GM19025 (cell line): ENCODE results near the gene HAUS6.
A peak's percentile ranks its signal among the peaks of the same experiment; 100 is the strongest.
"Not testable (repeated sequence)": the region's sequence is repeated elsewhere in the genome, so short reads cannot be mapped to it uniquely, and the experiment has no call there.

Experiments
- ATAC-seq: cut with Tn5 transposase; IDR thresholded peaks from one replicate; pipeline ENCODE4 v1.9.1; 2021; ENCODE audit warnings: mild to moderate bottlenecking, low read depth, moderate library complexity; ENCODE audit not compliant: unreplicated experiment

Gene HAUS6

GRCh38 chr9:19102631-19103345 lies at the start of gene HAUS6:
TSS of gene HAUS6 (minus strand) at chr9:19102904. CDS start at chr9:19102651, 253 bp downstream.
- ATAC-seq = peak; percentile 100

- not testable (repeated sequence) for ATAC-seq
These were observed 49.4 kb upstream of the HAUS6 start for GRCh38 chr9:19152160-19152498.

- no peak for ATAC-seq
These were observed 48.9 kb upstream of the HAUS6 start for GRCh38 chr9:19151425-19152159.

- ATAC-seq = no peak
These were observed 46.5 kb upstream of the HAUS6 start for GRCh38 chr9:19149230-19149629.

GRCh38 chr9:19148187-19148586 lies 45.5 kb upstream of the HAUS6 start:
- ATAC-seq = no peak

- ATAC-seq = no peak
These were observed 43.8 kb upstream of the HAUS6 start for GRCh38 chr9:19146441-19147024.

GRCh38 chr9:19145881-19146280 lies 43.2 kb upstream of the HAUS6 start:
- no peak for ATAC-seq

GRCh38 chr9:19140259-19140658 lies 37.6 kb upstream of the HAUS6 start:
- no peak for ATAC-seq

- ATAC-seq = no peak
These were observed 35.4 kb upstream of the HAUS6 start for GRCh38 chr9:19138084-19138483.

GRCh38 chr9:19137282-19137681 lies 34.6 kb upstream of the HAUS6 start:
- no peak for ATAC-seq

- no peak for ATAC-seq
These were observed 33.4 kb upstream of the HAUS6 start for GRCh38 chr9:19136129-19136528.

- ATAC-seq = no peak
These were observed 31.0 kb upstream of the HAUS6 start for GRCh38 chr9:19133549-19134345.

GRCh38 chr9:19130436-19130835 lies 27.7 kb upstream of the HAUS6 start:
- no peak for ATAC-seq

- no peak for ATAC-seq
These were observed 25.3 kb upstream of the HAUS6 start for GRCh38 chr9:19127871-19128500.

GRCh38 chr9:19124430-19124793 lies 21.7 kb upstream of the HAUS6 start:
- no peak for ATAC-seq

- no peak for ATAC-seq
These were observed 19.9 kb upstream of the HAUS6 start for GRCh38 chr9:19122490-19123042.

GRCh38 chr9:19120877-19121276 lies 18.2 kb upstream of the HAUS6 start:
- no peak for ATAC-seq

- no peak for ATAC-seq
These were observed 17.2 kb upstream of the HAUS6 start for GRCh38 chr9:19119801-19120440.

GRCh38 chr9:19119246-19119645 lies 16.5 kb upstream of the HAUS6 start:
- no peak for ATAC-seq
